HK-2 (cell line): Measurements from ENCODE around the gene HDAC4.

Experiments used
- DNase-seq: peaks from one replicate; pipeline ENCODE4 v3.0.0-alpha.2; 2018; ENCODE audit not compliant: unreplicated experiment

Gene HDAC4

DNA sequence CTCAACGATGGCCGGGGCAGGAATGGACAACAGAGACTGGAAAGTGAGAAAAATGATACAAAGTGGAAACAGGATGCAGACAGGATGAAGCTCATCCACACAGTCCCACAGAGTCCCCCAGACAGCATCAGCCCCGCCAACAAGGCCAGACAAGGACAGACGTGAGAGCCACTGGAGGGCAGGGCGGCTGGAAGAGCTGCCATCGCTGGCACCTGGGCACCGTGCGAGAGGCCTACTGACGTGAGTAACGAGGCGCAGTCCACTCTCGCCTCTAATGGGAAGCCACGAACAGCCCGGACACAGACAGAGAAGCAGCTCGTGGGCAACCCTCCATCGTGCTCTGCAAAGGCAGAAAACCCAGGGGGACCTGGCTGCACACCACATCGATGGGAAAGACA lies 17.1 kb downstream of the HDAC4 start:
- no peak for DNase-seq

DNA sequence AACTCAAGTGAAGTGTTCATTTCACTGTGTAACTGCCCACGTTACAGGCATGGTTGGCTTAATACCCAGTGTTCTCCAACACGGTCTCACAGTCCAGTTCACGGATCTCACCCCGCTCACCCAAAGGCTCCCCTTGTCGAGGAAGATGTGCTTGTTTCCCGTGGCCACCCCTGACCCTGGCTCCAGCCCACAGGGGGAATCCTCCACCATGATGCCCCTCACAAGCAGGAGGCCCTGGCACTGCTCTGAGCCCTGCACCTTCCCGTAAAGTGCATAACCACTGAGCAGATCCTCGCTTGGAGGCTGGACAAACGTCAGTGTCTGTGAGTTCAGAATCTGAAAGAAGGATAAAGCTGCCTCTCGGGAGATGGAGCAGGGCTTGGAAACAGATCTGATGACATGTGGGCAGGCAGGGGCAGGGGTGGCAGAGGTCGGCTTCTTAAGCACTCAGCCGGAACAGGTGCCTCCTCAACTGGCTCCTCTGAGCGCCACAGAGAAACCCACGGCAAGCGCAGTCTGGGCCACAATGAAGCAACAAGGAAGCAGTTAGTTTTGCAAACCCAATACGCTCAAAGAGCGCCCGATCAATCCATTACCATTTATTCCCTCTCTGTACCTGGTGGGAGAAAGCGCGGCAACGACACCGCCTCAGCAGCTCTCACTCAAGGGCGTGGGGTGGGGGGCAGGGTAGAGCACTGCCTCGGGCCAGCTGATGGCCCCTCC lies 17.6 kb downstream of the HDAC4 start:
- no peak for DNase-seq

DNA sequence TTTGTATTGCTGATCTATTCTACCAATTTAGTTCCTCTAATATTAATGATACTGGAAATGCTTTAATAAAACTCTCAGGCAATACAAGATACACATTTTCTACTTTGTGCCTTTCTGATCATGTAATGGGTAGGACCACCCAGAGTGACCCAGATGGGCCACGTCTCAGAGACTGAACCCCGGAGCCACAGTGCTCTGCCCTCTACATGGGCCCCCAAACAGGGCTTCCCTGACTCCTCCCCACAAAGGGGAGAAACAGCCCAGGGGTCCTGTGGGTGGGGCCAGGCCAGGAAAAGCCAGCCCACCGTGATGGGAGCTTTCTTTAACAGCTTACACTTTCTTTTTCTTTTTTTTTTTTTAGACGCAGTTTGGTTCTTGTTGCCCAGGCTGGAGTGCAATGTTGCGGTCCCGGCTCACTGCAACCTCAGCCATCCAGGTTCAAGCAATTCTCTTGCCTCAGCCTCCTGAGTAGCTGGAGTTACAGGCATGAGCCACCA lies 18.4 kb downstream of the HDAC4 start:
- DNase-seq = no peak

DNA sequence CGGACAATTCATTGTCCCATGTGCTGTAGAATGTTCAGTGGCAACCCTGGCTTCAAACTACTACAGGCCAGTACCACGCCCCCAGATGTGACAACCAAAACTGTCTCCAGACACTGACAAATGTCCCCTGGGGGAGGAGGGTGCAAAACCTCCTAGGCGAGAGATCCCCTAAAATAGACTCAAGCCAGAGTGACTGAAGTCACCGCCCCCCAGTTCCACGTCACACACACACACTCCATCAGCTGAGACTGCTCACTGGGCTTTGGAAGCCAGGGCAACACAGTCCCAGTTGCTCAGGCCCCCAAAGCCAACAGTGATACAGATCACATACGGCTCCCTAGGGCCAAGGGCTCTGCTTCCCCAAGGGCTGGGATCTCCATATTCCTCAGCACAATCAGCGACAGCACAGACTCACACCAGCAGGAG lies 19.1 kb downstream of the HDAC4 start:
- no peak for DNase-seq

DNA sequence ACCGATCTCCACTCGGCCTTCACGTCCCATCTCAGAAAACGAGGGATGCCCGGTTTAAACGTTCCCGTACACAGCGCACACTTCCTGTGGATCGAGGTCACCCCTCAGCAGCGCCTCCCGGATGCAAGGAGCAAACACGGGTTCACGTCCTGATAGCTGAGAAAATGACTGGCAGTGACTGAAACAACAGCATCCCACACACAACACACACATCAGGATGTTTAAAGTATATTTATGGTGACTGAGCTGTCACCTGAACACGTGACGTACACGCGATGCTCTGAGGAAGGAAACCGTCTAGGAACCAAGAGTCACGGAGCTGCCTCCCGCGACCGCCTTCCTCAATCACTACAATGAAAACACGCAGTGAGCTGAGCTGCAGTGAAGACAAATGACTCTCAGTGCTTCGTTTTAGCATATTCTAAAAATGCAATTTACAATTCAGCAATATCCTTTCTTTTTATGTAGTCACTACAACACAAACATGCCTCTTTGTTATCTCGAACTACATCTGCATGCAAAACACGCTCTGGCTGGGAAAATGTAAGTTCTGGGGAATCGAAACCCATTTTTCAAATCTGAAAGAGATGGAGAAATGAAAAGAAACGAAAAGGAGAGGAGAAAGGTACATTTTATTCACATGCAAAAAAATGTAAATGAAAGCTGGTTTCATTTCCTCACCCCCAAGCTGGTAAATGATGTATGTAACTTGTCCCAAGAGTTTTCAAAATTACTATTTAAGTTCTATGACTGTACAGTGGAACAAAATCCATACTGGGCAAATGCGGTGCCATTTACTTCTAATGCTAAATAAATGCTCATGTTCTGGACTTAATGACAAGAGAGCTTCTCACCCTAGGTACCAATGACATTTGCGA lies 19.8 kb downstream of the HDAC4 start:
- no peak for DNase-seq

DNA sequence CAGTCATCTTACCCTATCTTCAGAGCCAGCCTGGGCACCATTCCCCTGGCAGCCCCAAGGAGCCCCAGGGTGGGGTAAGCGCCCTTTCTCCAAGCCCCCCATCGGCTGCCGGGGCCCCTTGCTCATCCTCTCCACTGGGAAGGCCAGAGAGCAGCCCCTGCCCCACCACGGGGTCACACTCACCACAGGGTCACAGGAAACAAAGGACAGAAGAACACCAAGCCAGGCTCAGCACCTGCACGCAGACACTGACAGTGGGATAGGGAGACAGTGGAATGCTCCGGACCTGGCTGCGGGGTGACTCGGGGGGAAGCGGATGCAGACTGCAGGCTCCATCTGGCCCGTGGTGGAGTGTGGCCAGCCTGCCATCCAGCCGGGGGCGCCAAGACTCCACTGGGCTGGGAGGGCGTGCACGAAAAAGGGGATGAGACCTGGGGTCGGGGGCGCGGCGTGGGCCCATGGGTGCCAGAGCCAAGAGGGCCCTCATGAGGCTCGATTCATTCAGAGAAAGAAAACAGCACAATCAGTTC lies 21.1 kb downstream of the HDAC4 start:
- no peak for DNase-seq

DNA sequence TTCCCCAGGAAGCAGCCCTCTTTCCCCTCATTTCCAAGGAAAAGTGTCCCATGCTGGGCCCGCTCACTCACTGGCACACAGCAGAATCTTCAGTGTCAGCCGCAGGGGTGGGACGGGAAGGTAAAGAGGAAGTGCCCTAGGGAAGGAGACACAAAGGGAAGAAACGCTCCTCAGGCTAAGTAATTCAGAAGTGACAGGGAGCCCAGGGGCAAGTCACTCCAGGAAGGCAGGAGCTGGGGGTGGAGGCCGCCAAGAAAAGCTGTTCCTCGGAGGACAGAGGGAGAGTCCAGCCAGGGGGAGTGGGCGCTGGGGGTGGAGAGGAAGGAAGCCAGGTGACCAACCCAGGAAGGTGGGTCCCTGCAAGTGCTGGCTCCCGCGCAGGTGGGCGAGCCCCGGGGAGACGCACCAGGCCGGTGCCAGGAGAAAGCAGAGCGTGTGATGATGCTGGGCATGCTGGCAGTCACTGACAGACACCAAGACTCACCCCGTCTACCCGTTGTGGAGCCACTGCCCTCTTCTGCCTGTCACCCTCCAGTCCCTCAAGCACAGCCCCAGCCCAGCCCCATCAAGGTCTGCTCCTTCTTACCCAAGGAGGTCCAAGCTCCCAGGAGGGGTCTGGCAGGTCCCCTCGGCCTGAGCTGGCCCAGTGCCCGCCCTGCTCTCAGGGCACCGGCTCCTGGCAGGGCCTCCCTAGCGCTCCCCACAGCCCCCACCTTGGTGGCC lies 21.7 kb downstream of the HDAC4 start:
- DNase-seq = no peak

DNA sequence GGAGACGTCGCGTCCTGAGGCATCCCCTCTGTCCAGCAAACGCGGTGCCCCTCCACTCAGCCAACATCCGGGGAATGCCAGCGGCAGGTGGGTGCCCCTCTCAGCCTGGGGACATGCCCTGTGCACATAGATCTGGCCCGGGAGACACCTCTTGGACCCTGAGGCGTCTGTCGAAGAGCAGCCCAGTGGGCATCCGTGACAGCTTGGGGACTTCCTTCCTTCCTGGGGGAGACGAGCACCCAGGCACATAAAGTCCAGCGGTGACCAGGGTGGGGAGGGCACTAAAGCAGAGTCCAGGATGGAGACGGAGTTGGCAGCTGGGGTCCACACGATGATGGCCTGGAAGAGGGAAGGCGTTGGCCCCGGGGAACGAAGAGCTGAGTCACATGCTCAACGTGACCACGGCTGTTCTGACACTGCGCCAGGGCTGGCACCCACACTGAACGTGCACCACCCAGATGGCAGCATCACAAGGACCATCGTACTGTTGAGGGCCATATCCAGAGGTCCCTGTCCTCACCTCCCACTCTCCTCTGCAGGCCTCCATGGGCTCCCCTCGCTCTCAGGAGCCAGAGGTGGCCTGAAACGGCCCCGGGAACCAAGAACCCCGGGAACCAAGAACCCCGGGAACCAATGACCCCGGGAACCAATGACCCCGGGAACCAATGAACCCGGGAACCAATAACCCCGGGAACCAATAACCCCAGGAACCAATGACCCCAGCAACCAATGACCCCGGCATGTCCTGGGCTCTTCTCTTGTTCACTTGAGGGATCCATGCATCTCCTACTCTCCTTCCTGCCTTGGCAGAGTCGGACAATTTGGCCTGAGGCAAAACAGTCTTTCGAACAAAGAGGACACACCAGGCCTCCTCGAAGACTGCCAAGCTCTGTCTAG lies 22.6 kb downstream of the HDAC4 start:
- no peak for DNase-seq

DNA sequence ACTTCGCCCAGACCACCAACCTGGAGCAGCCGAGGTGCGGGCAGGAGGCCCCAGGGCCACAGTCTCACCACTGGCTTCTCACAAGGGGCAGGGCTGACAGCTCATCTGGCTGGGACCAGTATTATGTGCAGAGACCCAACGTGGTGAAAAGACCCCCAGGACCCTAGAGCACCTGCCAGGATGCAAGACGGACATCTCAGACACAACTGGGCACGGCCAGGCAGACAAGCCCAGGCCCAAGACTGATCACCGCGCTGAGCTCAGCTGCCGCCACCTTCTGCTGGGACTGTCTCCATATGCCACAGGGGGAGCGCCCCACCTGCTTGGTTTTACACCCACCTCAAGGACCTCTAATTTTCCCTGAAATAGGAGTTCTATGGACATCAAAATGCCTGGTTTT lies 23.2 kb downstream of the HDAC4 start:
- DNase-seq = no peak

DNA sequence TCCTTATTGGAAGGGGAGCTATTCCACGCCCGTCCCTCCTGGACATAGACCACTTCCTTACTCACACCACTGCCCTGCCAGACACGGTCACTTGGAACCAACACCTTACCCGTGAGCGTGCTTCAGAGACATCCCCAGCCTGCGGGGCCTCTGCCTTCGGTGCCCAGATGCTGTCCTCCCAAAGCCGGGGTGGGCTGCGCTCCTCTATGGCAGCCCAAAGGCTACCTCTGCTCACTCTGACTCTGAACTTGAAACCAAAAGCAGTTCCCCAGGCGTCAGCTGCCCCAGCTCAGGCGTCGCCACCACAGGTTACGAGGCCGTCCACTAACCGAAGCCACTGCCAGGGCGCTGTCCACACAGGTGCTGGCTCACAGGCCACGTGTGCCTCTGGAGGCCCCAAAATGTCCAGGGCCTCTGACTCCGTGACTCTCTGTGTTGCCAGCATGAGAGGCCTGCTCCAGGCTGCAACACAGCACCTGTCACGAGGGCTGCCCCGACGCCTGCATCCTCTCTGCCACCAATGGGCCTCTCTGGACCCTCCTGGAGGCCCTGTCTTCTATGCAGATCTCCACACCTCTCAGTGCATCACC lies 23.8 kb downstream of the HDAC4 start:
- no peak for DNase-seq

DNA sequence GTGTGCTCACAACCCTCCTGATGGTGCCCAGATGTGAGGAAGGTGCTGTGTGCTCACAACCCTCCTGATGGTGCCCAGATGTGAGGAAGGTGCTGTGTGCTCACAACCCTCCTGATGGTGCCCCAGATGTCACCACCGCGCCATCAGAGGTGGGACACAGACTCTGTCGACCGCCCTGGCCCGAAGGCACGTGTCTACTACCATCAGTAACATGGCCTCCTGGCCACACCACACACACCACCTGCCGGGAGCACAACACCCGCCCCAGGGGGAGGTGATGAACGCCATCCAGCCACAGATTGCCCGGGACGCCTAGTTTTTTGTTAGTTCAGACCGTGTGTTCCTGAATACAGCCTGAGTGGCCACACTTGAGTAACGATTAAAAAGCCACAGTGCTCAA lies 24.5 kb downstream of the HDAC4 start:
- no peak for DNase-seq

DNA sequence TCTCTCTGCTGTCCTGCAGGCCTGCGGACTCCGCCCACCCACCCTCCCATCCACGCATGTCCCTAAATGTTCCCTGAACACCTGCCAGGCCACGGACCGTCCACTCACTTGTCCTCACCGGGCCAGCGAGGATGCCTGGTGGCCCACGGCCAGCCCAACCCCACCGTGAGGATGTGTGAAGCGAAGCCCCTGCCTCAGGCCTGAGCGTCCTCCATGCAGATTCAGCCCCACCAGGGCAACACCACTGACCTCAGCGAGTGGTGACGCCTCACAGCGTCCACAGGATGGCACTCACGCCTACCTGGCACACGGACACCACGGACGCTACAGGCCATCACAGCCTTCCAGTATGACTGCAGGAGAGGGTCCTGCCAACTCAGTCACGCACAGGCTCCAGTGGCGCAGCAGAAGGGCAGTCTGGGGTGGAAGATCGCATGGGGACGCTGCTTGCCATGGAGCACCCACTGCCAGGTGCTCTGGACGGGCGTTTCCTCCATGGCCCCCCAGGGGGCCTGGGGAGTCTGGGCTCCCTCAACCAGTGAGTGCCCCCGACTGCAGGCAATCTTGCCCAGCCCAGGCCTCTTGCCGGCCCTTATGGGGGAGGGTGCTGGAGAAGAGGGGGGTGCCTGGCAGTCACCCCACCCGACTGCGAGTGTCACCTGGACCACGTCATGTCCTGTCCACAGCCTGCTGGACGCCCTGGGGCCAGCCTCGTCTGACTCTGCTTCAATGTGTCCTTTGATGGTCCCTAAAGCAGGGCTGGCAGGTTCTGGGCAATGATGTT lies 25.4 kb downstream of the HDAC4 start:
- no peak for DNase-seq

DNA sequence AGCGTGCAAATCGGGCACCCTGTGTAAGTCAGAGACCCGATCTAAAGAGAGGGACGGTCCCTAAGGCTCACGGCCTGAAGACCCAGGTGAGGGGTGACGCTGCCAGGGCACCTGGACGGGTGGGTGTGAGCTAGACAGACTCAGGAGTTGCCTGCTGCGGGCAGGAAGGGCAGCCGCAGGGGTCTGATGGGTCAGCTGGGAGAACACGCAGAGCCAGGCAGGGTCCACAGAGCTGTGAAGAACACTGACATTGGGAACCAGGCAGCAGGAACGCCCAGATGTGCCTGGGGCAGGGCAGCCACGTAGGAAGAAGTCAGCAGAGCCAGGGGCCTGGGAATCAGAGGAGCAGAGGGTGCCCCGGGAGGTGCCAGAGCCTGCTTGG lies 25.9 kb downstream of the HDAC4 start:
- DNase-seq = no peak

DNA sequence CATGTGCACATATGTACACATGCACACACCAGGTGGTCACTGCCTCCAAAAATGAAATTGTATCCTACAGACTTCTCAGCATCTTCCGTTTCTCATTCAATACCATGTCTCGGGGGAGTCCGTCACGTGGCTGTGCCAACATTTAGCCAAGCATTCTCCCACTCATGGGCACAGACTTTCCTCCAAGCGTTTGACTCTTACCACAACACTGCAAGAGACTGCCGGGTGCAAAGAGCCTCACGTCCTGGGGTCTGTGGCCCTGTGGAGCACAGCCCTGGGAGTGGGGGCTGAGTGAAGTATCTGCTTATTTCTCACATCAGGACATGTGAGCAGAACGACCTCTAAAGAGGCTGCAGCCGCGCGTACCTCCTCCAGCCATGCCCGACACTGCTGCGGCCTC lies 28.0 kb downstream of the HDAC4 start:
- no peak for DNase-seq

DNA sequence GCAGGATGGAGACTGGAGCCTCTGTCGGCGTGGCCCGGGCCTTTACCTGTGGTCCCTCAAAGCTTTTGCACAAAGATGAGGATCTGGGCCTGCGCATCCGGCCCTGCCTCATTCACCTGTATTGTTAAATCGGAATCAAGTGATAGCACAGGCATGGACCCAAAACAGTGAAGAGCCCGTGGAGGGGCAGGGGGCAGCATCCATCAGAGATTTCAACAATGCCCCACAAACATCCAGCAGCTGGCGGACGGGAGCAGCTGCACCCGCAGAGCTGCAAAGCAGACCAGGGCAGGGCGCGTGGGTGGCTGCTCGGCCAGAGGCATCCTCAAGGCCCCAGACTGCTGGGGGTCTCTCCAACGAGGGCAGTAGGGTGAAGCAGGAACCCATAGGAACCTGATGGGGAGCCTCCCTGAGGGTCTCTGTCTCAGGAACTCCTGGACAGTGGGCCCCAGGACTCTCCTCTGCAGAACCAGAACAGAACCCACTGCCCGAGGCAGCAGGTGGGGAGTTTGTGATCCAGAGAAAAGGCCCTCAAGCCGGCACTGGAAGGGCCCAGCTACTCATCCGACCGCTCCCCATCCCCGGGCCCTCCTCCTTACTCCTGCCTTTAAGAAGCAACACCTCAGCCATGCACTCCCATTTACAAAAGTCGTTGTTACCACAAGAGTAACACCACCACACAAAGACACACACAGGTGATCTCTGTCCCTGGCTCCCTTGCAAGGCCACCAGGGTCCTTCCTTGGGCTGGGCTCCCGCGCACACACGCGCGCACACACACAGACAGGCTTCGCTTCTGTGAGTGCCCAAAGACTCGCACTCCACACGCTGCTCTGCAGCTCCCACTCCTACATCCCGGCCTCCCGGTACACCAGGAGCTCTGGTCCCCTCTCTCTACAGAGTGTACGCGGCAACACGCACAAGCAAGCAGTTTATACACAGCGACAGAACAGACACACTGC lies 28.8 kb downstream of the HDAC4 start:
- DNase-seq = no peak

DNA sequence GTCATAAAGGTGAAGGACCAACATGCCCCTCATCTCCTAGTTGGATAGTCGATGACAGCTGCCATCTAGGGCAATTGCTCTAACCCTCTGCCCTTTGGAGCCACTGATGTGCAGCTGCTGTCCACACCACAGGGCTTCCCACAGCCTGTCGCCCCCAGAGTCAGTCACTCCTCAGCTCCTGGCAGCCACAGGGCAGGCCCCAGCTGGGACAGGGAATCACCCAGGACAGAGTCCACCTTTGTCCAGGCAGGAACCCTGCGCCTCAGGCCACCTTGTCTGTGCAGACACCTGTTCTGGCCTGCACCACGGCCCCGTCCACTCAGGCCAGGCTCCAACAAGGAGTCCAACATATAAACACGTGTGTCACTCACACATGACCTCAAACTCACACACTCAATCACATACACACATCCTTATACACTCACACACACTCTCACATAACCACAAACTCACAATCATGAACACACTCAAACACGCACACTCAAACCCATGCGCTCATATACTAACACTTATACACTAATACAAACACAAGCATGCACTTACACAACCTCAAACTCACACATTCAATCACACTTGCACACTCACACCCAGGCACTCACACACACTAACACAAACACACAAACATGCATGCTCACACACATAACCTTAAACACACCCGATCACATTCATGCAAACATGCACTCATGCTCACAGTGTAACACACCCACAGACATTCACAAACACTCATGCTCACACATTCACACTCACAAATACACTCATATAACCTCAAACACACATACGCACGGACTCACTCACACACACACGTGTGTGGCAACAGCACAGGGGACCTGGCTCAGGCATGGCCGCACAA lies 29.7 kb downstream of the HDAC4 start:
- DNase-seq = no peak

DNA sequence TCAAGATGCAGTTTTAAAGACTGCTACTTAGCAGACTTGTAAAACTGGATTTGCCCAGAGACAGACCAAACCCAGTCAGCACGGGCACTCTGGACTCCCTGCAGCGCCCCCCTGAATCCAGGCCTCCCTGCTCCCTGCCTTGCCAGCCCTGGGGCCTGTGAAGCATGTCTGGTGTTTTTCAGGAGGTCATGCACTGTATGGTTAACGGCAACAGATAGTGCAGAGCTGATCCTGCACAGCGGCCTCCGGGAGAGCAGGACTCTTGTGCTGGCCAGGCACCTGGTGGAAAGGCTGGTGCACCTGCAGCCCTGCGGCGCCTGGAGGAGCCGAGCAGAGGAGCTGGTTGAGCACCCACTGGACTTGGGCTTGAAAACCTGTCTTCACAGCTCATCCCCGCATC lies 30.4 kb downstream of the HDAC4 start:
- DNase-seq = no peak

DNA sequence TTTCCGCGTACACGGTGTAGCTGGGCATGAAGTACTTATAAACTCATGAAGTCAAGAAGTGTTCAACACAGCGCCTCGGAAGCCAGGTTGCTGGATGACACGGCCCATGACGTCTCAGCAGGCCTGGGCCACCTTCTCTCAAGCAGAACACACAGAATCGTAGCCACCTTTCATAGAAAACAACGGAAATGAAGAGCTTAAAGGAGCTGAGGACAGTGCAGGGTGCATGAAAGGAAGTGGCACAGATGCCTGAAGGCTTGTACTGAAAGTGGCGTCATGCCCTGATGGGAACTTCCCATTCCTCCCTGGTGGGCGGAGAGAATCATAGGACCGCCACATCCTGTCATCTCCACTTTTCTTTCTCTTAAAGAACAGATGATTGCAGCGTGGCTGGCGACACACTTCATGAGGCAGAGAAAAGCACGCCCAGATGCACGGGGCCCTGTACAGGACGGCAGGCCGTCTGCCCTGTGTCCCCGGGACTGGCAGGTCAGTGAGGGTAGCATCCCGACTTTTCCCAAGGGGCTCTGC lies 31.1 kb downstream of the HDAC4 start:
- DNase-seq = no peak
